Activated CD4-positive, CD25-positive, alpha-beta regulatory T cell treated with anti-CD3 and anti-CD28 coated beads, Interleukin-2, amount 50 U/mL, for 24 hours (primary cell): ENCODE data around the gene USP12.

ENCODE experiments used
- ATAC-seq, 2 donors: fragments of 150-1000 bp; cut with Tn5 transposase; one replicate each; pipeline ENCODE4 v1.10.0; 2021; ENCODE audit warnings: mild to moderate bottlenecking in 1 of 2, moderate library complexity in 1 of 2

Gene USP12

DNA sequence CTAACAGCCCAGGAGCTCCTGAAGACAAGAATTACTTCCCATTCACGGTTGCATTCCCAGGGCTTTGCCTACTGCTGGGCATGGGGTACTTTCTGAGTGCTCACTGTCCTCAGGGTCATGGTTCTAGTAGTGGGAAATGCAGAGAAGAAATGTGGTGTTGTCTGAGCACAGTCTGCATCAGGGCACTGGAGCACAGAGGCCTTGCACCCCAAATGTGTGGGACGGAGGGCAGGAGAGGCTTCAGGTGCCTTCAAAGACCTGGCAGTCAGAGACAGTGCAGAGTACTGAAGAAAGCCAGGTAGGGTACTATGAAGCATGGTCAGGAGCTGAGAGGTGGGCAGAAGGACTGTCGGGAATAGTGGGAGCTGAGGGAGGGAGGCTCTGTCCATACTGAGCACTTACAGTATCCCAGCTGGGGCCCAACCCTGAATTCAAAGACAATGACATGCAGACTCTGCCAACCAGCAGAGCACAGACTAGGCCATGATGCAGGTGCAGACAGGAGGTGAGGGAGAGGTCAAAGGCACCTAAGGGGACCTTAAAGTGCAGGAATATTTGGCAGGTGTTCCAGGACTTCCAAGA lies 144.4 kb downstream of the USP12 start:
- no peak for ATAC-seq

GRCh38 chr13:27026396-27026795 lies 145.2 kb downstream of the USP12 start:
- ATAC-seq, result no peak

DNA sequence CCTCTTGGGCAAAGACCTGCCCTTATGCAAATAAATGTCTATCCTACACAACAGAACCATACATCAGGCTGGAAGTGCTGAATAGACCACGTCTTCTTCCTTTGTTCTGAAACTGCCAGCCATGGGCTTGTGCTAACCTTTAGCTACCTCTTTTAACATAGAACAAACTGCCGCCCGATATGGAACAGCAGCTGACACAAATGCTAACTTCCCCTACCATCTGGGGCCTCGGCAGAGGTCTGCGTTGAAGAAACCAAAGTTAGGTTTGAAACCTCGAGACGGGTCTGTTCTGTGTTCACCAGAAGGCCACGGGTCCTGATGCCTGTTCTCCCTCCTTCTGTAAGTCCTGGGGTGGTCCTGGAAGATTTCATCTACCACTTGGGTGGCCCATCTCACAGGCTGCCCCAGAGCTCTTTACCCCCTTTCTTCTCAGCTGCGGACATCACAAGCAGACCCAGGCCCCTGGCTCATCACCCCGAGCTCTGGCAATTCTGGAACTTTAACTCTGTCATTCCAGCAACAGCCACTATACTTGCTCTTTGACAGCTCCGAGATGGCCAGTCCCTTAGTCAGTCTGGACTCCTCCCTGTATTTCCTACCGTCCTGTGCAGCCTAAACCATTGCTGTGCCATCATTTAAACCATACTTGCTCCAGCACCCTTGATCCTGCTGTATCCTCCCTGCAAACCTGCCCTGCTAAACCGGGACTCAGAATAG lies 146.7 kb downstream of the USP12 start:
- no peak for ATAC-seq

GRCh38 chr13:27024074-27024461 lies 147.5 kb downstream of the USP12 start:
- ATAC-seq, result no peak

- ATAC-seq, result no peak
Measured at GRCh38 chr13:27023385-27024073, 148.1 kb downstream of the USP12 start.

DNA sequence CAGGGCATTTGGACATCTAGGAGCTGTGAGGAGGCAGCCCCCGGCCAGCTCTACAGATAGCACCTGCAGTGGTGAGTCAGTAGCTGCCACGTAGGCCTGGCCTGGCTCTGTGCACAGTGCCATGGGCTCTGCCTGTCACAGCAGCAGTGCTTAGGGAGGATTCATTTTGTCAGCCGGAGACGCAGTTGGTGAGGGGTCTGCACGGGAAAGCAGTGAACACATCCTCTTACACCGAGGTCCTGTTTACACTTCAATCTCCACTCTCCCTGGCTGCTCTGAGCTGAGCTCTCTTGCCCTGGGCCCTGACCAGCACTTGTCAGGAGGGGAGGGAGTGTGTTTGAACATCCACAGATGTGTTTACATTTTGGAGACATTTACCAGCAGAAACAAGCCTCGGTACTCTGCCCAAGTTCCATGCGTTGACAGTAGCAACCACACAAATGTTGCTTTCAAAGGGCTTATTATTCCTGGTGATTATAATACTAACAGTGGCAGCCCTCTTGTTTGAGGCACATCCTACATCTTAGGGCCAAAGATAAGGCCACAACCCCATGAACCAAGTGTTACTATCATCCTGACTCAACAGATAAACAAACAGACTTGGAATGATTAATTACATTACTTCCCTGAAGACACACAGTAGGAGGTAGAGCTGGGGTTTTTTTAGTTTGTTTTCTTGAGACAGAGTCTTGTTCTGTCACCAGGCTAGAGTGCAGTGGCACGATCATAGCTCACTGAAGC lies 148.9 kb downstream of the USP12 start:
- ATAC-seq, result peak; percentile 37 to 66

DNA sequence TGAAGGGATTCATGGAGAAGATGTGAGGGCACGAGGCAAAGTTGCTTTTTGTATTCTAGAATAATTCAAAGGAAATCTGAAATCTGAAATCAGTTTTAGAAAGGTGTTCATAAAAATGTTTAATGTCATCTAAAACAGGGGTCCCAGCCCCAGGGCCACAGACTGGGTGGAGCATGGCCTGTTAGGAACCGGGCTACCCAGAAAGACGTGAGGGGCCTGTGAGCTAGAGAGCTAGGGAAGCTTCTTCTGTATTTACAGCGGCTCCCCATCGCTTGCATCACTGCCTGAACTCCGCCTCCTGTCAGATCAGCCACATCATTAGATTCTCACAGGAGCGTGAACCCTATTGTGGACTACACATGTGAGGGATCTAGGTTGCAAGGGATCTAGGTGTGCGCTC lies 151.2 kb downstream of the USP12 start:
- no peak for ATAC-seq

GRCh38 chr13:27018882-27019281 lies 152.7 kb downstream of the USP12 start:
- no peak for ATAC-seq

GRCh38 chr13:27018344-27018861 lies 153.2 kb downstream of the USP12 start:
- ATAC-seq, result no peak

DNA sequence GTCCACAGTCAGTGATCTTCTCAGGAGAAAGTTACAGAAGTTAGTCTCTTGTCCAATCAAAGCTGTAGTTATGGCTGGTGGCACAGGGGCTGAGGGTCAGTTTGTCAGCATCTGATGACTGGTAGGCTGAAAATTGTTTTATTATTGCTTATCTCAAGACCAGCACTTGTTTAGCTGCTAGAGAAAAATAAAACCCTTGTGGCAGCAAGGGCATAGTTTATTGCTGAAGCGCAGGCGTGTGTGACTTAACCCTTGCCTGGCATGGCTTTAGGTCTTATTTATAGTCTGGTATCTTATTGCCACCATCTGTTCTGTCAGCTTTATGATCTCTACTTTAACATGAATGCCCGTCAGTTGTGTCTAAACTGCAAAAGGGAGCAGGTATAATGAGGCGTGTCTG lies 154.7 kb downstream of the USP12 start:
- ATAC-seq, result no peak
